Measurements from ENCODE around the gene OLFM1.

Gene OLFM1

DNA sequence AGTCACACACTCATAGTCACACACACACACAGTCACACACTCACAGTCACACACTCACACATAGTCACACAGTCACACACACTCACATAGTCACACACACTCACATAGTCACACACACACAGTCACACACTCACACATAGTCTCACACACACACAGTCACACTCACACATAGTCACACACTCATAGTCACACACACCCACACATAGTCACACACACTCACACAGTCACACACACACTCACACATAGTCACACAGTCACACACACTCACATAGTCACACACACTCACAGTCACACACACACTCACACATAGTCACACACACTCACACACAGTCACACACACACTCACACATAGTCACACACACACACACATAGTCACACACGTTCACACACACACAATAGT, 4.1 kb downstream of the OLFM1 start:
- Histone ChIP-seq H2AFZ (ENCODE audit: low read depth) (no peak overlapping the region), H3K4me1 (ENCODE audit: low read depth, poor library complexity, severe bottlenecking) (no peaks in the 10 kb centered on the region), H3K27ac (no peak overlapping the region), H3K4me2 (no peak overlapping the region), H3K4me3 (IDR thresholded peaks at IDR 0.05; ENCODE audit: insufficient read depth, low read depth, low read length) (no peak overlapping the region), H3K9ac (no peak overlapping the region), H3K36me3 (ENCODE audit: insufficient read depth) (no peaks in the 10 kb centered on the region), H4K20me1 (ENCODE audit: insufficient read depth) (no peaks in the 10 kb centered on the region), H3K27me3 (ENCODE audit: insufficient read depth, low read depth) (peaks cover 15% of the 10 kb centered on the region; the same call in 1 of the 2 replicates), H3K79me2 (ENCODE audit: insufficient read depth, low read depth) (no peaks in the 10 kb centered on the region)
- TF ChIP-seq, protein P1, sequence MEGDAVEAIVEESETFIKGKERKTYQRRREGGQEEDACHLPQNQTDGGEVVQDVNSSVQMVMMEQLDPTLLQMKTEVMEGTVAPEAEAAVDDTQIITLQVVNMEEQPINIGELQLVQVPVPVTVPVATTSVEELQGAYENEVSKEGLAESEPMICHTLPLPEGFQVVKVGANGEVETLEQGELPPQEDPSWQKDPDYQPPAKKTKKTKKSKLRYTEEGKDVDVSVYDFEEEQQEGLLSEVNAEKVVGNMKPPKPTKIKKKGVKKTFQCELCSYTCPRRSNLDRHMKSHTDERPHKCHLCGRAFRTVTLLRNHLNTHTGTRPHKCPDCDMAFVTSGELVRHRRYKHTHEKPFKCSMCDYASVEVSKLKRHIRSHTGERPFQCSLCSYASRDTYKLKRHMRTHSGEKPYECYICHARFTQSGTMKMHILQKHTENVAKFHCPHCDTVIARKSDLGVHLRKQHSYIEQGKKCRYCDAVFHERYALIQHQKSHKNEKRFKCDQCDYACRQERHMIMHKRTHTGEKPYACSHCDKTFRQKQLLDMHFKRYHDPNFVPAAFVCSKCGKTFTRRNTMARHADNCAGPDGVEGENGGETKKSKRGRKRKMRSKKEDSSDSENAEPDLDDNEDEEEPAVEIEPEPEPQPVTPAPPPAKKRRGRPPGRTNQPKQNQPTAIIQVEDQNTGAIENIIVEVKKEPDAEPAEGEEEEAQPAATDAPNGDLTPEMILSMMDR (conservative IDR thresholded peaks at IDR 0.05; ENCODE audit: low read depth, low read length) = no peak

DNA sequence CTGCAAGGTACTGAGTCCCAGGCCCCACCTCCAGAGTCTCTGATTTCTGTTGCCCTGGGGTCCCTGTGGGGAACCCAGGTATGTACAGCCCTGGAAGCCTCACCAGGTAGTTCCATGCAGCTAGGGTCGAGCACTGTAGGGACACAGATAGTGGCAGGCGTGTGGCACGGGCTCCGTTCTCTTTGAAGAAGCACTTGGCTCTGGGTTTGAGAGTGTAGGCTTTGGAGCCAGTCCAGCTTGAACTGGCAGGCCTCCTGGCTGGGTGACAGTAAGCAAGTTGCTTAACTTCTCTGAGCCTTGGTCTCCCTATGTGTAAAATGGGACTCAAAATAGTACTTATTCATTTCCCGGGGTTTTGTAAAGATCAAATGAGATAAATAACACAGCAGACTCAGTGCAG, 5.6 kb downstream of the OLFM1 start:
- Histone ChIP-seq H3K4me3 (IDR thresholded peaks at IDR 0.05; ENCODE audit: insufficient read depth, low read depth, low read length) (no peak overlapping the region), H3K36me3 (ENCODE audit: insufficient read depth) (no peaks in the 10 kb centered on the region), H3K4me2 (no peak overlapping the region)

DNA sequence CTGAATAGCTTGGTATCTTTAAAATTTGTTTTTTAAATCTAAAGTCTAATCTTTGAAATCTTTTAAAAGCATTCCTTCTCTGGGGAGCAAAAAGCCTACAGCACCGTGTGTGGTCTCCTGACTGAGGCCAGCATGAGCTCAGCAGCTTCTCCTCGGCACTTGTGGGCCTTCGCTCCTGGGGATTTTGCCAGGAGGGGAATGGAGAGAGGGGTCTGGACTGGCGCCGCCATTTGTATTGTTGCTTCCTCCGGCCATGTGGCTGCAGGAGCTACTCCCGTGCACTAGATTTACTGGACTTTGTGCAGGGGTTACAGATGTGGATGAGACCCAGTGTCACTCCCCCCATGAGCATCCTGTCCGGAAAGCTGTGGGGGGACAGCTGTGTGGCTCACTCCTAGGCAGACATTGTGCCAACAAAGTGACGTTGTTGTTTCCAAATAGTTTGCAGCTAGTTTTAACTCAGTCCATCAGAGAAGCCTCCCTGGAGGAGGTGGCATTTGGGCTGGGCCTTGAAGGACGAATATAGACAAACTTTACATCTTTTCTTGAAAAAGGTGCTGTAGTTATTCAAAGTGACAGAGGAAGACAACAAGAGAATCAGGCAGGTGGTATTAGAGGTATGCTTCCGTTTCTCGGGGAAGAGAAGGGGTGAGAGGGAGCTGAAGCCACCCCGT, 6.6 kb downstream of the OLFM1 start:
- TF ChIP-seq, protein P1 (conservative IDR thresholded peaks at IDR 0.05; ENCODE audit: low read depth, low read length) = no peak
- Histone ChIP-seq H3K4me1 (ENCODE audit: low read depth, poor library complexity, severe bottlenecking) (no peaks in the 10 kb centered on the region), H2AFZ (ENCODE audit: low read depth) (no peak overlapping the region), H3K36me3 (ENCODE audit: insufficient read depth) (no peaks in the 10 kb centered on the region), H4K20me1 (ENCODE audit: insufficient read depth) (no peaks in the 10 kb centered on the region), H3K4me3 (IDR thresholded peaks at IDR 0.05; ENCODE audit: insufficient read depth, low read depth, low read length) (no peak overlapping the region), H3K4me2 (no peak overlapping the region), H3K9ac (no peak overlapping the region), H3K27me3 (ENCODE audit: insufficient read depth, low read depth) (peaks cover 17% of the 10 kb centered on the region; the same call in 1 of the 2 replicates), H3K79me2 (ENCODE audit: insufficient read depth, low read depth) (no peaks in the 10 kb centered on the region), H3K27ac (no peak overlapping the region)

More for the DNA sequence above, 5.6 kb downstream of the OLFM1 start:
- Histone ChIP-seq H3K9ac (no peak overlapping the region), H3K27ac (no peak overlapping the region), H3K4me1 (ENCODE audit: low read depth, poor library complexity, severe bottlenecking) (no peaks in the 10 kb centered on the region), H2AFZ (ENCODE audit: low read depth) (no peak overlapping the region), H3K79me2 (ENCODE audit: insufficient read depth, low read depth) (no peaks in the 10 kb centered on the region), H4K20me1 (ENCODE audit: insufficient read depth) (no peaks in the 10 kb centered on the region), H3K27me3 (ENCODE audit: insufficient read depth, low read depth) (peaks cover 18% of the 10 kb centered on the region; the same call in 1 of the 2 replicates)
- TF ChIP-seq, protein P1 (conservative IDR thresholded peaks at IDR 0.05; ENCODE audit: low read depth, low read length) = no peak

DNA sequence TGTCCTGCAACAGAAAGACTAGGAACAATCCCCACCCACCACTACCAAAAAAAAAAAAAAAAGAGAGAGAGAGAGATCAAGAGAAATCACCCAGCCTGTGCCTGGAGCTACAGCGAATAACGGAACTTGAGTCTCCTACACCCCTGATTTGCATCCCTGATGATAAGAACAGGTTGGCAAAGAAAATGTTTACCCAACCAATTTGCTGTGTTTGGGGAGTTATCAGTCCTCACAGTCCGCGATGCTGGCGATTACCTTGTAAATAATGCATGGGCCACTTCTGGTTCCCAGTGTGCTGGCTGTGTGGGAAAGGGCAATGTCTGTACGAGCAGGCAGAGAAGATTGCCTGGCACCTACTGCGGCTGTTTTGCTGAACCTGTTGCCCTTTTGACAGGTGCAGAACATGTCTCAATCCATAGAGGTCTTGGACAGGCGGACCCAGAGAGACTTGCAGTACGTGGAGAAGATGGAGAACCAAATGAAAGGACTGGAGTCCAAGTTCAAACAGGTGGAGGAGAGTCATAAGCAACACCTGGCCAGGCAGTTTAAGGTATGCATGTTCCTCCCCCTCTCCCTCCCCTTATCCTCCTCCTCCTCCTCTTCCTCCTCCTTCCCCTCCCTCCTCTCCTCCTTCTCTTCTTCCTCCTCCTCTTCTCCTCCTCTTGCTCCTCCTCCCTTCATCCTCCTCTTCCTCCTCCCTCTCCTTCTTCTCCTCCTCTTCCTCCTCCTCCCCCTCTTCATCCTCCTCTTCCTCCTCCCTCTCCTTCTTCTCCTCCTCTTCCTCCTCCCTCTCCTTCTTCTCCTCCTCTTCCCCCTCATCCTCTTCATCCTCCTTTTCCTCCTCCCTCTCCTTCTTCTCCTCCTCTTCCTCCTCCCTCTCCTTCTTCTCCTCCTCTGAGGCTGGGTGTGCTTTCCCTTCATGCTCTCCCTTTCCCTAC, 8.3 kb downstream of the OLFM1 start:
- Histone ChIP-seq H3K36me3 (ENCODE audit: insufficient read depth) (no peaks in the 10 kb centered on the region), H3K9ac (no peak overlapping the region), H3K27ac (no peak overlapping the region), H3K4me3 (IDR thresholded peaks at IDR 0.05; ENCODE audit: insufficient read depth, low read depth, low read length) (no peak overlapping the region), H4K20me1 (ENCODE audit: insufficient read depth) (no peaks in the 10 kb centered on the region), H3K4me2 (no peak overlapping the region), H3K79me2 (ENCODE audit: insufficient read depth, low read depth) (no peaks in the 10 kb centered on the region), H3K4me1 (ENCODE audit: low read depth, poor library complexity, severe bottlenecking) (no peaks in the 10 kb centered on the region), H2AFZ (ENCODE audit: low read depth) (no peak overlapping the region), H3K27me3 (ENCODE audit: insufficient read depth, low read depth) (peaks cover 24% of the 10 kb centered on the region; the same call in 1 of the 2 replicates)
- TF ChIP-seq, protein P1 (conservative IDR thresholded peaks at IDR 0.05; ENCODE audit: low read depth, low read length) = no peak

All from KMS-11 (cell line).